Measurements from ENCODE around the gene ERCC1. TPM values are rescaled to one million over a fixed set of nuclear protein-coding genes. Genes with fewer than 3 reads are reported as not detected.
"Not testable (repeated sequence)": the region's sequence is repeated elsewhere in the genome, so short reads cannot be mapped to it uniquely, and the experiment has no call there.

ERCC1 gene
- total RNA-seq, 4 donors from 2014 or later: 38.8 to 42.6 (median 40.0) TPM

DNA sequence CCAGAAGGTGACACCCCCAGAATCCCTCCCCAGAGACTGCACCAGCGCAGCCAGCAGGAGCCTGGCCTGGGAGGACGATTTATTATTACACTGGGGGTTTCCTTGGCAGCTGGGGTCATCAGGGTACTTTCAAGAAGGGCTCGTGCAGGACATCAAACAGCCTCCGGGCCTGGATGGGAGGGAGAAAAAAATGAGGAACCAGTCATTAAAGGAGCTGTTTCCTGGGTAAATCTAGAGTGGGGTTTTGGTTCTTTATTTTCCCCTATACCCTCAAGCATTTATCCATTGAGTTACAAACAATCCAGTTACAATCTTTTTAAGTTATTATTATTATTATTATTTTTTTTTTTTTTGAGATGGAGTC, 14.2 kb downstream of the ERCC1 start:
- DNase-seq: no peak
- in situ Hi-C loops (cut with MboI; ENCODE audit: low pct_ligation_motif_present in 1 of 4, low pct_unique_long_range_greater_than_20kb in 1 of 4, low sequenced_read_pairs in 3 of 4) (no loop called here), intact Hi-C loops (cut with DNase I; ENCODE audit: low total_unique reads) (no loop called here)
- Histone ChIP-seq H3K4me1 (peaks cover 5 to 16% (median 13%) of the 10 kb centered on the region in 4 donors), H3K4me3 (no peak overlapping the region), H3K27me3 (peaks cover 4% of the 10 kb centered on the region), H3K9me3 (no peaks in the 10 kb centered on the region), H3K27ac (no peak overlapping the region), H3K36me3 (peaks cover 0 to 14% (median 3%) of the 10 kb centered on the region in 4 donors)
- TF ChIP-seq, protein P1, sequence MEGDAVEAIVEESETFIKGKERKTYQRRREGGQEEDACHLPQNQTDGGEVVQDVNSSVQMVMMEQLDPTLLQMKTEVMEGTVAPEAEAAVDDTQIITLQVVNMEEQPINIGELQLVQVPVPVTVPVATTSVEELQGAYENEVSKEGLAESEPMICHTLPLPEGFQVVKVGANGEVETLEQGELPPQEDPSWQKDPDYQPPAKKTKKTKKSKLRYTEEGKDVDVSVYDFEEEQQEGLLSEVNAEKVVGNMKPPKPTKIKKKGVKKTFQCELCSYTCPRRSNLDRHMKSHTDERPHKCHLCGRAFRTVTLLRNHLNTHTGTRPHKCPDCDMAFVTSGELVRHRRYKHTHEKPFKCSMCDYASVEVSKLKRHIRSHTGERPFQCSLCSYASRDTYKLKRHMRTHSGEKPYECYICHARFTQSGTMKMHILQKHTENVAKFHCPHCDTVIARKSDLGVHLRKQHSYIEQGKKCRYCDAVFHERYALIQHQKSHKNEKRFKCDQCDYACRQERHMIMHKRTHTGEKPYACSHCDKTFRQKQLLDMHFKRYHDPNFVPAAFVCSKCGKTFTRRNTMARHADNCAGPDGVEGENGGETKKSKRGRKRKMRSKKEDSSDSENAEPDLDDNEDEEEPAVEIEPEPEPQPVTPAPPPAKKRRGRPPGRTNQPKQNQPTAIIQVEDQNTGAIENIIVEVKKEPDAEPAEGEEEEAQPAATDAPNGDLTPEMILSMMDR (IDR thresholded peaks at IDR 0.05): no peak
- no peak for TF ChIP-seq POLR2A (IDR thresholded peaks at IDR 0.05)
- no peak for TF ChIP-seq EP300 (IDR thresholded peaks at IDR 0.05; ENCODE audit: low read depth)
- TF ChIP-seq POLR2AphosphoS5 (IDR thresholded peaks at IDR 0.05): no peak
- 59 to 80% methylated on average over 1 to 4 of the region's 4 CpGs for WGBS, 2 donors (ENCODE audit: low coverage in 1 of 2)

DNA sequence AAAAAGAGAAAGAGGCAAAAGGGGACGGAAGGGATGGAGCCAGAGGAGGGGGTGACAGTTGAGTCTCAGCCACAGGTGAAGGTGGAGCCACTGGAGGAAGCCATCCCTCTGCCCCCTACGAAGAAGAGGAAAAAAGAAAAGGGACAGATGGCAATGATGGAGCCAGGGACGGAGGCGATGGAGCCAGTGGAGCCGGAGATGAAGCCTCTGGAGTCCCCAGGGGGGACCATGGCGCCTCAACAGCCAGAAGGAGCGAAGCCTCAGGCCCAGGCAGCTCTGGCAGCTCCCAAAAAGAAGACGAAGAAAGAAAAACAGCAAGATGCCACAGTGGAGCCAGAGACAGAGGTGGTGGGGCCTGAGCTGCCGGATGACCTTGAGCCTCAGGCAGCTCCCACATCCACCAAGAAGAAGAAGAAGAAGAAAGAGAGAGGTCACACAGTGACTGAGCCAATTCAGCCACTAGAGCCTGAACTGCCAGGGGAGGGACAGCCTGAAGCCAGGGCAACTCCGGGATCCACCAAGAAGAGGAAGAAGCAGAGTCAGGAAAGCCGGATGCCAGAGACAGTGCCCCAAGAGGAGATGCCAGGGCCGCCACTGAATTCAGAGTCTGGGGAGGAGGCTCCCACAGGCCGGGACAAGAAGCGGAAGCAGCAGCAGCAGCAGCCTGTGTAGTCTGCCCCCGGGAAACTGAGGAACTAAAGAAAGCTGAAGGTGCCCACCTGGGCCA, 14.7 kb downstream of the ERCC1 start:
- no peak overlapping the region for H3K27ac ChIP-seq
- H3K36me3 ChIP-seq: peaks cover 0 to 12% (median 1%) of the 10 kb centered on the region in 4 donors
- H3K4me1 ChIP-seq: peaks cover 5 to 22% (median 17%) of the 10 kb centered on the region in 4 donors
- intact Hi-C loops (cut with DNase I; ENCODE audit: low total_unique reads) (no loop called here), in situ Hi-C loops (cut with MboI; ENCODE audit: low pct_ligation_motif_present in 1 of 4, low pct_unique_long_range_greater_than_20kb in 1 of 4, low sequenced_read_pairs in 3 of 4) (no loop called here)
- peaks cover 10% of the 10 kb centered on the region for H3K27me3 ChIP-seq
- H3K9me3 ChIP-seq: no peaks in the 10 kb centered on the region
- no peak overlapping the region for H3K4me3 ChIP-seq
- no peak for DNase-seq
- TF ChIP-seq POLR2AphosphoS5 (IDR thresholded peaks at IDR 0.05): no peak
- TF ChIP-seq, protein P1 (IDR thresholded peaks at IDR 0.05): no peak
- no peak for TF ChIP-seq POLR2A (IDR thresholded peaks at IDR 0.05)
- TF ChIP-seq EP300 (IDR thresholded peaks at IDR 0.05; ENCODE audit: low read depth): no peak
- 82 to 83% methylated on average over 7 to 15 of the region's 15 CpGs for WGBS, 2 donors (ENCODE audit: low coverage in 1 of 2)

DNA sequence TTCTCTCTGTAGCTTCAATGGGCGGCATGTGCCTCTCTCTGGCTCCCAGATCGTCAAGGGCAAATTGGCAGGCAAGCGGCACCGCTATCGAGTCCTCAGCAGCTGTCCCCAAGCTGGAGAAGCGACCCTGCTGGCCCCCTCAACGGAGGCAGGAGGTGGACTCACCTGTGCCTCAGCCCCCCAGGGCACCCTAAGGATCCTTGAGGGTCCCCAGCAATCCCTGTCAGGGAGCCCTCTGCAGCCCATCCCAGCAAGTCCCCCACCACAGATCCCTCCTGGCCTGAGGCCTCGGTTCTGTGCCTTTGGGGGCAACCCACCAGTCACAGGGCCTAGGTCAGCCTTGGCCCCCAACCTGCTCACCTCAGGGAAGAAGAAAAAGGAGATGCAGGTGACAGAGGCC, 15.6 kb downstream of the ERCC1 start:
- in situ Hi-C loops (cut with MboI; ENCODE audit: low pct_ligation_motif_present in 1 of 4, low pct_unique_long_range_greater_than_20kb in 1 of 4, low sequenced_read_pairs in 3 of 4): no loop called here
- Histone ChIP-seq H3K4me3 (no peak overlapping the region), H3K27ac (no peak overlapping the region), H3K9me3 (no peaks in the 10 kb centered on the region), H3K36me3 (peaks cover 0 to 3% (median 0%) of the 10 kb centered on the region in 4 donors), H3K27me3 (peaks cover 14% of the 10 kb centered on the region), H3K4me1 (peaks cover 5 to 30% (median 23%) of the 10 kb centered on the region in 4 donors)
- TF ChIP-seq, protein P1 (IDR thresholded peaks at IDR 0.05): no peak
- TF ChIP-seq EP300 (IDR thresholded peaks at IDR 0.05; ENCODE audit: low read depth): no peak
- no peak for TF ChIP-seq POLR2A (IDR thresholded peaks at IDR 0.05)
- no peak for TF ChIP-seq POLR2AphosphoS5 (IDR thresholded peaks at IDR 0.05)
- intact Hi-C loops (cut with DNase I; ENCODE audit: low total_unique reads): no loop called here
- no peak for DNase-seq
- 94% methylated on average over 8 of the region's 8 CpGs; no CpG with 5 or more reads in 1 of the 2 donors for WGBS, 2 donors (ENCODE audit: low coverage in 1 of 2)

DNA sequence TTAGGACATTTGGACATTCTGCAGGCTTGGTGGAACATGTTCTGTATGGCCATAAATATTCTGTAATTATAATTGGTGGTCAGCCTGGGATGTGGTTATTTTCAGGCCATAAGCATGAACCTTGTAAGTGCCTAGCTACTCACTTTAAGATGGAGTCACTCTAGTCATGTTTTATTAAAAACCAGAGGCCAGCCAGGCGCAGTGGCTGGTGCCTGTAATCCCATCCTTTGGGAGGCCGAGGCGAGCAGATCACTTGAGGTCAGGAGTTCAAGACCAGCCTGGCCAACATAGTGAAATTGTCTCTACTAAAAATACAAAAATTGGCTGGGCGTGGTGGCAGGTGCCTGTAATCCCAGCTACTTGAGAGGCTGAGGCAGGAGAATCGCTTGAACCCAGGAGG, 16.1 kb downstream of the ERCC1 start:
- intact Hi-C loops (cut with DNase I; ENCODE audit: low total_unique reads); H3K27ac ChIP-seq; H3K36me3 ChIP-seq; H3K4me3 ChIP-seq; H3K9me3 ChIP-seq; in situ Hi-C loops (cut with MboI; ENCODE audit: low pct_ligation_motif_present in 1 of 4, low pct_unique_long_range_greater_than_20kb in 1 of 4, low sequenced_read_pairs in 3 of 4); DNase-seq: not testable (repeated sequence)
- 84 to 100% methylated on average over 1 to 5 of the region's 5 CpGs for WGBS, 2 donors (ENCODE audit: low coverage in 1 of 2)
- peaks cover 5 to 36% (median 27%) of the 10 kb centered on the region in 4 donors for H3K4me1 ChIP-seq
- peaks cover 16% of the 10 kb centered on the region for H3K27me3 ChIP-seq

DNA sequence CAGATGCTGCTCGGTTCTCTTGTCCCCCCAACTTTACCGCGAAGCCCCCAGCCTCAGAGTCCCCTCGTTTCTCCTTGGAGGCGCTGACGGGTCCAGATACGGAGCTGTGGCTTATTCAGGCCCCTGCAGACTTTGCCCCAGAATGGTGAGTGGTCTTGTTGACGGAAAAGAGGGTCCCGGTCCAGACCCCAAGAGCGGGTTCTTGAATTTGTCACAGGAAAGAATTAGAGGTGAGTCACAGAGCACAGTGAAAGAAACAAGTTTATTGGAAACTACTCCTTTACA, 16.7 kb downstream of the ERCC1 start:
- DNase-seq: no peak
- Histone ChIP-seq H3K36me3 (no peaks in the 10 kb centered on the region), H3K27me3 (peaks cover 16% of the 10 kb centered on the region), H3K9me3 (no peaks in the 10 kb centered on the region), H3K27ac (peak overlapping the region in 2 of 4 donors; percentile 92 to 93), H3K4me3 (peak overlapping the region; percentile 43 to 86 (median 64)), H3K4me1 (peaks cover 5 to 41% (median 30%) of the 10 kb centered on the region in 4 donors)
- WGBS, 2 donors (ENCODE audit: low coverage in 1 of 2): 0 to 2% methylated on average over 3 to 10 of the region's 10 CpGs
- in situ Hi-C loops (cut with MboI; ENCODE audit: low pct_ligation_motif_present in 1 of 4, low pct_unique_long_range_greater_than_20kb in 1 of 4, low sequenced_read_pairs in 3 of 4): no loop called here
- TF ChIP-seq, protein P1 (IDR thresholded peaks at IDR 0.05): no peak
- TF ChIP-seq POLR2AphosphoS5 (IDR thresholded peaks at IDR 0.05) (no peak), POLR2A (IDR thresholded peaks at IDR 0.05) (no peak), EP300 (IDR thresholded peaks at IDR 0.05; ENCODE audit: low read depth) (no peak)
- intact Hi-C loops (cut with DNase I; ENCODE audit: low total_unique reads): no loop called here

Measured in transverse colon (tissue), 4 donors.